ENCODE measurements around the gene CYP3A4. TPM values are rescaled to one million over a fixed set of nuclear protein-coding genes. Genes with fewer than 3 reads are reported as not detected.

CYP3A4 gene
- total RNA-seq, 1 experiment from 2014 or later = not detected

- H2AK5ac ChIP-seq (ENCODE audit: insufficient read length, low read length) = no peak overlapping the region
- no peak overlapping the region for H4K91ac ChIP-seq (ENCODE audit: insufficient read length, low read depth, low read length)
- no peak overlapping the region for H3K4ac ChIP-seq (ENCODE audit: low read depth, low read length)
- no CpG with 5 or more reads among the region's 4 CpGs for WGBS (ENCODE audit: extremely low coverage, insufficient read length, low lambda C conversion rate)
- no peak for DNase-seq
- no peaks in the 10 kb centered on the region for H3K23me2 ChIP-seq (ENCODE audit: insufficient read length, low read depth, low read length, poor library complexity, severe bottlenecking)
- H3K23ac ChIP-seq (ENCODE audit: insufficient read length, low read depth, low read length) = no peak overlapping the region
- no peak overlapping the region for H3K4me2 ChIP-seq (ENCODE audit: insufficient read depth, insufficient read length, low read length)
- H3K79me2 ChIP-seq (ENCODE audit: insufficient read depth, low read length) = no peaks in the 10 kb centered on the region
- no peak overlapping the region for H2BK15ac ChIP-seq (ENCODE audit: low read depth, low read length)
- Mint-ChIP-seq H3K9me3 (no peaks in the 10 kb centered on the region; a peak in 1 of 5 replicates), H3K4me3 (no peak overlapping the region), H3K36me3 (ENCODE audit: insufficient read depth in 1 of 3, low read depth in 3 of 3) (no peaks in the 10 kb centered on the region), H3K27me3 (ENCODE audit: low read depth) (peaks cover 11% of the 10 kb centered on the region), H3K4me1 (no peaks in the 10 kb centered on the region), H3K27ac (no peak overlapping the region)
- H4K5ac ChIP-seq (ENCODE audit: insufficient read length, low read depth, low read length) = no peak overlapping the region
- no peak overlapping the region for H3K9ac ChIP-seq (ENCODE audit: extremely low read depth, insufficient read length, low read length)
- no peak overlapping the region for H2BK5ac ChIP-seq (ENCODE audit: insufficient read length, low read length)
- H3T11ph ChIP-seq (ENCODE audit: low read length) = no peak overlapping the region
- no peaks in the 10 kb centered on the region for H4K20me1 ChIP-seq (ENCODE audit: control insufficient read depth, insufficient read depth, insufficient read length)
- H3K14ac ChIP-seq (ENCODE audit: insufficient read depth, low read length) = no peak overlapping the region
- no peaks in the 10 kb centered on the region for H3K9me3 ChIP-seq (ENCODE audit: control insufficient read depth, low read depth, low read length)
- no peak overlapping the region for H3K27ac ChIP-seq (ENCODE audit: insufficient read length, low read depth, low read length)
- H3K18ac ChIP-seq (ENCODE audit: insufficient read length, low read depth, low read length) = no peak overlapping the region
- no peak overlapping the region for H2AFZ ChIP-seq (ENCODE audit: low read length)
- H3K4me1 ChIP-seq (ENCODE audit: insufficient read depth, low read length) = no peaks in the 10 kb centered on the region
- H3K56ac ChIP-seq (ENCODE audit: insufficient read length, low read depth, low read length) = no peak overlapping the region
- no peak overlapping the region for H2BK120ac ChIP-seq (ENCODE audit: low read depth, low read length, poor library complexity, severe bottlenecking)
- H3K27me3 ChIP-seq (ENCODE audit: insufficient read depth, low read length) = no peaks in the 10 kb centered on the region
- no peak for TF ChIP-seq CTCF (conservative IDR thresholded peaks at IDR 0.05)
- H2BK20ac ChIP-seq (ENCODE audit: low read depth, low read length, poor library complexity, severe bottlenecking) = no peak overlapping the region
- no peak overlapping the region for H2BK12ac ChIP-seq (ENCODE audit: insufficient read length, low read depth, low read length)
- no peaks in the 10 kb centered on the region for H3K79me1 ChIP-seq (ENCODE audit: insufficient read depth, low read depth, low read length, poor library complexity, severe bottlenecking)
- no peak overlapping the region for H4K8ac ChIP-seq (replicated peaks; ENCODE audit: insufficient read length, low read depth, low read length)
These were observed 9.0 kb upstream of the CYP3A4 start for GRCh38 chr7:99792967-99793366.
